ENCODE measurements around the gene IL17A.

GRCh38 chr6:52177961-52178360, 8.2 kb upstream of the IL17A start:
- TF ChIP-seq CTCF (IDR thresholded peaks at IDR 0.05; ENCODE audit: poor library complexity), result no peak
- TF ChIP-seq EZH2 (IDR thresholded peaks at IDR 0.05; ENCODE audit: borderline replicate concordance), result no peak
